Suprapubic skin (tissue), 4 donors: ENCODE measurements around the gene WFDC10B. TPM values are rescaled to one million over a fixed set of nuclear protein-coding genes. Genes with fewer than 3 reads are reported as not detected.

ENCODE experiments used
- DNase-seq, 2 donors: peaks; one replicate each; pipeline ENCODE4 v3.0.0-alpha.2; 2019; ENCODE audit warnings: low spot score in 2 of 2
- H3K27ac ChIP-seq: fragments of 200-600 bp; sonication (generic); one replicate; pipeline ENCODE4 v1.5.1; 2019
- H3K27me3 ChIP-seq: fragments of 200-600 bp; sonication (generic); one replicate; pipeline ENCODE4 v1.5.1; 2019
- H3K36me3 ChIP-seq: fragments of 200-600 bp; sonication (generic); one replicate; pipeline ENCODE4 v1.5.1; 2019
- H3K4me1 ChIP-seq: fragments of 200-600 bp; sonication (generic); one replicate; pipeline ENCODE4 v1.5.1; 2019
- H3K4me3 ChIP-seq: fragments of 200-600 bp; sonication (generic); one replicate; pipeline ENCODE4 v1.5.1; 2019; ENCODE audit warnings: mild to moderate bottlenecking
- H3K9me3 ChIP-seq: fragments of 200-600 bp; sonication (generic); one replicate; pipeline ENCODE4 v1.5.1; 2019
- CTCF ChIP-seq, 2 donors: fragments of 200-600 bp in 1 of 2; fragments of 450-650 bp in 1 of 2; sonication (generic) in 1 of 2; IDR thresholded peaks; one replicate each; pipeline ENCODE4 v1.5.1; 2016 to 2019; ENCODE audit warnings: antibody characterized with exemption in 2 of 2, mild to moderate bottlenecking in 1 of 2, moderate library complexity in 1 of 2
- EP300 ChIP-seq: sonication (generic); formaldehyde crosslinking; IDR thresholded peaks from one replicate; pipeline ENCODE4 v1.6.1; 2017; ENCODE audit warnings: antibody characterized with exemption
- POLR2A ChIP-seq, 2 donors: fragments of 450-650 bp; IDR thresholded peaks; one replicate each; pipeline ENCODE4 v1.6.1; 2017; ENCODE audit warnings: antibody characterized with exemption in 2 of 2, mild to moderate bottlenecking in 2 of 2, moderate library complexity in 2 of 2
- POLR2AphosphoS5 ChIP-seq, 3 donors: sonication (generic); formaldehyde crosslinking; IDR thresholded peaks; one replicate each; pipeline ENCODE4 v1.6.1; 2017; ENCODE audit warnings: antibody characterized with exemption in 3 of 3
- WGBS: methylation state at CpG from one replicate; pipeline ENCODE4 v1.1.5; 2018; 5-methylcytosine and 5-hydroxymethylcytosine counted together
- total RNA-seq, 4 donors: library from RNA; depleted of rRNA; stranded (reverse); fragments of >200 nt; gene quantifications; one replicate each; pipeline ENCODE4 v1.1.0, GENCODE V29; 2016

The WFDC10B gene
- total RNA-seq, 4 donors from 2014 or later: not detected

- WGBS: 89% methylated on average over 18 of the region's 23 CpGs
- H3K9me3 ChIP-seq: peaks cover 12% of the 10 kb centered on the region
These were observed 31.2 kb upstream of the WFDC10B start for GRCh38 chr20:45735988-45736387.

GRCh38 chr20:45735552-45735951 is 30.7 kb upstream of the WFDC10B start:
- TF ChIP-seq CTCF (IDR thresholded peaks at IDR 0.05): no peak
- TF ChIP-seq EP300: no peak
- no peak for TF ChIP-seq POLR2AphosphoS5 (IDR thresholded peaks at IDR 0.05)
- no peak for TF ChIP-seq POLR2A (IDR thresholded peaks at IDR 0.05)
- WGBS: 80% methylated on average over 8 of the region's 8 CpGs
- Histone ChIP-seq H3K27ac (no peak overlapping the region), H3K4me3 (no peak overlapping the region), H3K9me3 (peaks cover 12% of the 10 kb centered on the region), H3K27me3 (no peaks in the 10 kb centered on the region), H3K36me3 (no peaks in the 10 kb centered on the region), H3K4me1 (no peaks in the 10 kb centered on the region)
- DNase-seq: no peak

More at GRCh38 chr20:45735988-45736387, 31.2 kb upstream of the WFDC10B start:
- Histone ChIP-seq H3K4me1 (no peaks in the 10 kb centered on the region), H3K27ac (no peak overlapping the region), H3K27me3 (no peaks in the 10 kb centered on the region), H3K4me3 (no peak overlapping the region), H3K36me3 (no peaks in the 10 kb centered on the region)
- no peak for TF ChIP-seq POLR2AphosphoS5 (IDR thresholded peaks at IDR 0.05)
- no peak for TF ChIP-seq EP300
- TF ChIP-seq POLR2A (IDR thresholded peaks at IDR 0.05): no peak
- no peak for TF ChIP-seq CTCF (IDR thresholded peaks at IDR 0.05)
- DNase-seq: no peak

- H3K9me3 ChIP-seq: peaks cover 12% of the 10 kb centered on the region
- no peak overlapping the region for H3K4me3 ChIP-seq
- TF ChIP-seq EP300 (no peak), CTCF (IDR thresholded peaks at IDR 0.05) (no peak), POLR2AphosphoS5 (IDR thresholded peaks at IDR 0.05) (no peak), POLR2A (IDR thresholded peaks at IDR 0.05) (no peak)
- no peak for DNase-seq
- H3K36me3 ChIP-seq: no peaks in the 10 kb centered on the region
- no peak overlapping the region for H3K27ac ChIP-seq
- no peaks in the 10 kb centered on the region for H3K27me3 ChIP-seq
- H3K4me1 ChIP-seq: no peaks in the 10 kb centered on the region
These were observed 27.4 kb upstream of the WFDC10B start for GRCh38 chr20:45732199-45732598.

GRCh38 chr20:45727044-45727443 is 22.2 kb upstream of the WFDC10B start:
- no peak for DNase-seq
- TF ChIP-seq CTCF (IDR thresholded peaks at IDR 0.05) (no peak), POLR2A (IDR thresholded peaks at IDR 0.05) (no peak), POLR2AphosphoS5 (IDR thresholded peaks at IDR 0.05) (no peak), EP300 (no peak)
- H3K4me3 ChIP-seq: no peak overlapping the region
- H3K27ac ChIP-seq: no peak overlapping the region
- H3K36me3 ChIP-seq: no peaks in the 10 kb centered on the region
- no peaks in the 10 kb centered on the region for H3K27me3 ChIP-seq
- H3K9me3 ChIP-seq: peaks cover 8% of the 10 kb centered on the region
- 55% methylated on average over 2 of the region's 2 CpGs for WGBS
- no peaks in the 10 kb centered on the region for H3K4me1 ChIP-seq

- no peak for DNase-seq
- H3K4me1 ChIP-seq: no peaks in the 10 kb centered on the region
- TF ChIP-seq CTCF (IDR thresholded peaks at IDR 0.05): no peak
- no peak for TF ChIP-seq POLR2A (IDR thresholded peaks at IDR 0.05)
- TF ChIP-seq POLR2AphosphoS5 (IDR thresholded peaks at IDR 0.05): no peak
- no peak for TF ChIP-seq EP300
- H3K36me3 ChIP-seq: no peaks in the 10 kb centered on the region
- H3K4me3 ChIP-seq: no peak overlapping the region
- no peaks in the 10 kb centered on the region for H3K9me3 ChIP-seq
- no peak overlapping the region for H3K27ac ChIP-seq
- H3K27me3 ChIP-seq: peaks cover 4% of the 10 kb centered on the region
These were observed 20.3 kb upstream of the WFDC10B start for GRCh38 chr20:45725134-45725533.
